GM12878 (cell line): ENCODE measurements around the gene EXOC3L4.

Experiments used
- CBX3 ChIP-seq: fragments of 200-600 bp; sonication (generic); IDR thresholded peaks from 2 replicates; pipeline ENCODE4 v1.6.1; 2016; ENCODE audit warnings: low read depth, borderline replicate concordance
- EZH2 ChIP-seq: IDR thresholded peaks from 2 replicates; pipeline ENCODE4 v1.6.1; 2012; ENCODE audit warnings: low read depth, mild to moderate bottlenecking, control low read depth, inconsistent platforms, low read length, borderline replicate concordance; ENCODE audit not compliant: control insufficient read depth
- HCFC1 ChIP-seq: fragments of 150-350 bp; IDR thresholded peaks from 2 replicates; pipeline ENCODE4 v1.6.1; 2014; ENCODE audit warnings: low read length
- JUNB ChIP-seq: IDR thresholded peaks from 2 replicates; pipeline ENCODE4 v1.6.1; 2016; ENCODE audit warnings: antibody characterized with exemption, mild to moderate bottlenecking
- PAX8 ChIP-seq: fragments of 450-650 bp; IDR thresholded peaks from 2 replicates; pipeline ENCODE4 v1.6.1; 2017; ENCODE audit warnings: mild to moderate bottlenecking, moderate library complexity
- POLR2A ChIP-seq: IDR thresholded peaks from 2 replicates; pipeline ENCODE4 v1.6.1; 2011; ENCODE audit warnings: low read depth, mild to moderate bottlenecking, low read length
- POLR2AphosphoS5 ChIP-seq: IDR thresholded peaks from 2 replicates; pipeline ENCODE4 v1.6.1; 2011; ENCODE audit warnings: mild to moderate bottlenecking, low read length, inconsistent platforms
- RAD21 ChIP-seq: IDR thresholded peaks from 2 replicates; pipeline ENCODE4 v1.6.1; 2011; ENCODE audit warnings: mild to moderate bottlenecking, low read depth, low read length, moderate library complexity; ENCODE audit not compliant: insufficient read depth
- SPI1 ChIP-seq: IDR thresholded peaks from 2 replicates; pipeline ENCODE4 v1.6.1; 2011; ENCODE audit warnings: low read depth, mild to moderate bottlenecking, low read length, moderate library complexity, borderline replicate concordance; ENCODE audit not compliant: insufficient read depth
- TF ChIP-seq, protein P1 (sequence below): IDR thresholded peaks from 2 replicates; pipeline ENCODE4 v1.6.1; 2012; ENCODE audit warnings: low read length, inconsistent platforms
- TF ChIP-seq, protein P2 (sequence below), 3 experiments: IDR thresholded peaks in 2 of 3; conservative IDR thresholded peaks in 1 of 3; 2 replicates each; pipeline ENCODE4 v1.5.1; 2011; ENCODE audit warnings: low read depth in 3 of 3, low read length in 3 of 3, mild to moderate bottlenecking in 3 of 3, control low read depth in 2 of 3, moderate library complexity in 2 of 3, inconsistent platforms in 1 of 3, mixed read lengths in 1 of 3; ENCODE audit not compliant: control insufficient read depth in 2 of 3, insufficient read depth in 1 of 3; ENCODE audit errors: extremely low read depth in 1 of 3
- TF ChIP-seq, protein P3 (sequence below): IDR thresholded peaks from 2 replicates; pipeline ENCODE4 v1.6.1; 2011; ENCODE audit warnings: low read depth, low read length, improper control_type of control experiment, borderline replicate concordance
- TF ChIP-seq, protein P4 (sequence below): IDR thresholded peaks from 2 replicates; pipeline ENCODE4 v1.6.1; 2012; ENCODE audit warnings: low read depth, low read length, improper control_type of control experiment
- TF ChIP-seq, protein P5 (sequence below): fragments of 450-650 bp; conservative IDR thresholded peaks from 2 replicates; pipeline ENCODE4 v1.6.1; 2017; ENCODE audit warnings: mild to moderate bottlenecking, moderate library complexity

DNA sequence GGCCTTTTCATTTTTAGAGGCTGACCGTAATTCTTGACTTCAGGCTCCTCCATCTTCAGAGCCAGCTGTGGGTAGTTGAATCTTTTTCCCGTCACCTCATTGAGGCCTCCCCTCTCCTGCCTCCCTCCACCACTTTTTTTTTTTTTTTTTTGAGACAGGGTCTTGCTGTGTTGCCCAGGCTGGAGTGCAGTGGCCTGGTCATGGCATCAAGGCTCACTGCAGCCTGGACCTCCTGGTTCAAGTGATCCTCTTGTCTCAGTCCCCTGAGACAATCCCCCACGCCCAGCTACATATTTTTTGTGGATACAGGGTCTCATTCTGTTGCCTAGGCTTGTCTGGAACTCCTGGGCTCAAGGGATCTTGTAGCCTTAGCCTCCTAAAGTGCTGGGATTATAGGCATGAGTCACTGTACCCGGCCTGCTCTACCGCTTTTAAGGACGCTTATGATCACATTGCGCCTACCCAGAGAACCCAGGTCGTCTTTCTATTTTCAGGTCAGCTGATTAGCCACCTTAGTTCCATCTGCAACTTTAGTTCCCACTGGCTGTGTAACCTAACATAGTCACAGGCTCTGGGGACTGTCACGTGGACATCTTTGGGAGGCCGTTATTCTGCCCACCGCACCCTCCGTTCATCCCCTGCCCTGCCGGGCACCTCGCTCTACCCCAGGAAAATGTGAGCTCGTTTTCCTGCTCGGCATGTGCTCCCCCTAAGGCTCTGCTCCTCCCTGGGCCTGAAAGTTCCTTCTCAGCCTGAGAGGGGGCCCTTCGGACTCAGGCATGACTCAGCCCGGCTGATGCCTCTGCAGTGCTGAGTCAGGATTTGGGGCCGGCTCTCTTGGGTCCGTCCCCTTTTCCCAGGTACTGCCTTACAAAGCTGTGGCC, 42.1 kb downstream of the EXOC3L4 start:
- TF ChIP-seq PAX8 (no peak), POLR2A (no peak), POLR2AphosphoS5 (no peak), JUNB (no peak), RAD21 (no peak), CBX3 (no peak), SPI1 (no peak), HCFC1 (no peak), EZH2 (no peak)
- TF ChIP-seq, protein P1, sequence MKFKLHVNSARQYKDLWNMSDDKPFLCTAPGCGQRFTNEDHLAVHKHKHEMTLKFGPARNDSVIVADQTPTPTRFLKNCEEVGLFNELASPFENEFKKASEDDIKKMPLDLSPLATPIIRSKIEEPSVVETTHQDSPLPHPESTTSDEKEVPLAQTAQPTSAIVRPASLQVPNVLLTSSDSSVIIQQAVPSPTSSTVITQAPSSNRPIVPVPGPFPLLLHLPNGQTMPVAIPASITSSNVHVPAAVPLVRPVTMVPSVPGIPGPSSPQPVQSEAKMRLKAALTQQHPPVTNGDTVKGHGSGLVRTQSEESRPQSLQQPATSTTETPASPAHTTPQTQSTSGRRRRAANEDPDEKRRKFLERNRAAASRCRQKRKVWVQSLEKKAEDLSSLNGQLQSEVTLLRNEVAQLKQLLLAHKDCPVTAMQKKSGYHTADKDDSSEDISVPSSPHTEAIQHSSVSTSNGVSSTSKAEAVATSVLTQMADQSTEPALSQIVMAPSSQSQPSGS, result no peak
- TF ChIP-seq, protein P2, sequence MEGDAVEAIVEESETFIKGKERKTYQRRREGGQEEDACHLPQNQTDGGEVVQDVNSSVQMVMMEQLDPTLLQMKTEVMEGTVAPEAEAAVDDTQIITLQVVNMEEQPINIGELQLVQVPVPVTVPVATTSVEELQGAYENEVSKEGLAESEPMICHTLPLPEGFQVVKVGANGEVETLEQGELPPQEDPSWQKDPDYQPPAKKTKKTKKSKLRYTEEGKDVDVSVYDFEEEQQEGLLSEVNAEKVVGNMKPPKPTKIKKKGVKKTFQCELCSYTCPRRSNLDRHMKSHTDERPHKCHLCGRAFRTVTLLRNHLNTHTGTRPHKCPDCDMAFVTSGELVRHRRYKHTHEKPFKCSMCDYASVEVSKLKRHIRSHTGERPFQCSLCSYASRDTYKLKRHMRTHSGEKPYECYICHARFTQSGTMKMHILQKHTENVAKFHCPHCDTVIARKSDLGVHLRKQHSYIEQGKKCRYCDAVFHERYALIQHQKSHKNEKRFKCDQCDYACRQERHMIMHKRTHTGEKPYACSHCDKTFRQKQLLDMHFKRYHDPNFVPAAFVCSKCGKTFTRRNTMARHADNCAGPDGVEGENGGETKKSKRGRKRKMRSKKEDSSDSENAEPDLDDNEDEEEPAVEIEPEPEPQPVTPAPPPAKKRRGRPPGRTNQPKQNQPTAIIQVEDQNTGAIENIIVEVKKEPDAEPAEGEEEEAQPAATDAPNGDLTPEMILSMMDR (IDR thresholded peaks at IDR 0.05 in 2 of 3, conservative IDR thresholded peaks at IDR 0.05 in 1 of 3; ENCODE audit: control insufficient read depth in 2 of 3, extremely low read depth in 1 of 3, insufficient read depth in 1 of 3, low read depth in 3 of 3, low read length in 3 of 3), result no peak
- TF ChIP-seq, protein P3, sequence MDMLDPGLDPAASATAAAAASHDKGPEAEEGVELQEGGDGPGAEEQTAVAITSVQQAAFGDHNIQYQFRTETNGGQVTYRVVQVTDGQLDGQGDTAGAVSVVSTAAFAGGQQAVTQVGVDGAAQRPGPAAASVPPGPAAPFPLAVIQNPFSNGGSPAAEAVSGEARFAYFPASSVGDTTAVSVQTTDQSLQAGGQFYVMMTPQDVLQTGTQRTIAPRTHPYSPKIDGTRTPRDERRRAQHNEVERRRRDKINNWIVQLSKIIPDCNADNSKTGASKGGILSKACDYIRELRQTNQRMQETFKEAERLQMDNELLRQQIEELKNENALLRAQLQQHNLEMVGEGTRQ, result no peak
- TF ChIP-seq, protein P4, sequence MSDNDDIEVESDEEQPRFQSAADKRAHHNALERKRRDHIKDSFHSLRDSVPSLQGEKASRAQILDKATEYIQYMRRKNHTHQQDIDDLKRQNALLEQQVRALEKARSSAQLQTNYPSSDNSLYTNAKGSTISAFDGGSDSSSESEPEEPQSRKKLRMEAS, result no peak
- TF ChIP-seq, protein P5, sequence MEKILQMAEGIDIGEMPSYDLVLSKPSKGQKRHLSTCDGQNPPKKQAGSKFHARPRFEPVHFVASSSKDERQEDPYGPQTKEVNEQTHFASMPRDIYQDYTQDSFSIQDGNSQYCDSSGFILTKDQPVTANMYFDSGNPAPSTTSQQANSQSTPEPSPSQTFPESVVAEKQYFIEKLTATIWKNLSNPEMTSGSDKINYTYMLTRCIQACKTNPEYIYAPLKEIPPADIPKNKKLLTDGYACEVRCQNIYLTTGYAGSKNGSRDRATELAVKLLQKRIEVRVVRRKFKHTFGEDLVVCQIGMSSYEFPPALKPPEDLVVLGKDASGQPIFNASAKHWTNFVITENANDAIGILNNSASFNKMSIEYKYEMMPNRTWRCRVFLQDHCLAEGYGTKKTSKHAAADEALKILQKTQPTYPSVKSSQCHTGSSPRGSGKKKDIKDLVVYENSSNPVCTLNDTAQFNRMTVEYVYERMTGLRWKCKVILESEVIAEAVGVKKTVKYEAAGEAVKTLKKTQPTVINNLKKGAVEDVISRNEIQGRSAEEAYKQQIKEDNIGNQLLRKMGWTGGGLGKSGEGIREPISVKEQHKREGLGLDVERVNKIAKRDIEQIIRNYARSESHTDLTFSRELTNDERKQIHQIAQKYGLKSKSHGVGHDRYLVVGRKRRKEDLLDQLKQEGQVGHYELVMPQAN, result no peak
